HCT116 (cell line): ENCODE measurements around the gene CTNNA1.

ENCODE experiments used
- ATF3 ChIP-seq: IDR thresholded peaks from 2 replicates; pipeline ENCODE4 v1.6.1; 2012
- CBX3 ChIP-seq: IDR thresholded peaks from 2 replicates; pipeline ENCODE4 v1.6.1; 2012; ENCODE audit warnings: low read depth
- CTCF ChIP-seq, 3 experiments: fragments of 200-600 bp in 1 of 3; sonication (generic) in 1 of 3; IDR thresholded peaks in 2 of 3; conservative IDR thresholded peaks in 1 of 3; 2 replicates each; pipeline ENCODE4 v1.5.1; 2012 to 2017; ENCODE audit warnings: low read depth in 2 of 3, low read length in 2 of 3, antibody characterized with exemption in 1 of 3, borderline replicate concordance in 1 of 3, control low read depth in 1 of 3, mild to moderate bottlenecking in 1 of 3, mixed read lengths in 1 of 3, mixed run types in 1 of 3, moderate library complexity in 1 of 3; ENCODE audit not compliant: insufficient read depth in 1 of 3
- EZH2 ChIP-seq: fragments of 200-600 bp; sonication (generic); IDR thresholded peaks from 2 replicates; pipeline ENCODE4 v1.6.1; 2017; ENCODE audit warnings: antibody characterized with exemption, mixed run types
- JUND ChIP-seq: IDR thresholded peaks from 2 replicates; pipeline ENCODE4 v1.6.1; 2012
- POLR2A ChIP-seq: IDR thresholded peaks from 2 replicates; pipeline ENCODE4 v1.7.0; 2011; ENCODE audit warnings: borderline replicate concordance; ENCODE audit not compliant: insufficient read depth, insufficient read length; ENCODE audit errors: extremely low read depth
- RAD21 ChIP-seq: IDR thresholded peaks from 2 replicates; pipeline ENCODE4 v1.6.1; 2012; ENCODE audit warnings: low read depth, mild to moderate bottlenecking
- SIN3A ChIP-seq: IDR thresholded peaks from 2 replicates; pipeline ENCODE4 v1.6.1; 2012; ENCODE audit warnings: low read depth
- SP1 ChIP-seq: IDR thresholded peaks from 2 replicates; pipeline ENCODE4 v1.6.1; 2012; ENCODE audit warnings: low read depth
- TCF7L2 ChIP-seq: IDR thresholded peaks from 2 replicates; pipeline ENCODE4 v1.7.0; 2011; ENCODE audit warnings: borderline replicate concordance, inconsistent platforms; ENCODE audit not compliant: insufficient read depth, insufficient read length; ENCODE audit errors: extremely low read depth
- ZFX ChIP-seq: fragments of 450-650 bp; IDR thresholded peaks from 2 replicates; pipeline ENCODE4 v1.6.1; 2017

- no peak for TF ChIP-seq CTCF (IDR thresholded peaks at IDR 0.05 in 2 of 3, conservative IDR thresholded peaks at IDR 0.05 in 1 of 3; ENCODE audit: borderline replicate concordance in 1 of 3, insufficient read depth in 1 of 3, low read depth in 2 of 3, low read length in 2 of 3)
- TF ChIP-seq EZH2, result no peak
- TF ChIP-seq TCF7L2, result no peak
- TF ChIP-seq CBX3, result no peak
- TF ChIP-seq ATF3, result no peak
- no peak for TF ChIP-seq ZFX
- no peak for TF ChIP-seq SIN3A
- no peak for TF ChIP-seq JUND
- no peak for TF ChIP-seq POLR2A
- TF ChIP-seq SP1, result no peak
- TF ChIP-seq RAD21, result no peak
Observed at GRCh38 chr5:138951091-138951985, 198.1 kb downstream of the CTNNA1 start.
